HL-60 (cell line): Measurements from ENCODE around the gene PRKCE.

Source experiments
- POLR2AphosphoS5 ChIP-seq: IDR thresholded peaks from 2 replicates; pipeline ENCODE4 v1.6.1; 2012; ENCODE audit warnings: low read depth
- SPI1 ChIP-seq: IDR thresholded peaks from 2 replicates; pipeline ENCODE4 v1.6.1; 2012; ENCODE audit warnings: low read depth, mild to moderate bottlenecking, borderline replicate concordance
- TF ChIP-seq, protein P1 (sequence below): IDR thresholded peaks from one replicate; pipeline ENCODE4 v1.5.1; 2011; ENCODE audit warnings: low read length, control low read depth, inconsistent platforms; ENCODE audit not compliant: insufficient read depth
- TF ChIP-seq, protein P2 (sequence below): IDR thresholded peaks from 2 replicates; pipeline ENCODE4 v1.6.1; 2012; ENCODE audit warnings: low read depth; ENCODE audit not compliant: insufficient replicate concordance

DNA sequence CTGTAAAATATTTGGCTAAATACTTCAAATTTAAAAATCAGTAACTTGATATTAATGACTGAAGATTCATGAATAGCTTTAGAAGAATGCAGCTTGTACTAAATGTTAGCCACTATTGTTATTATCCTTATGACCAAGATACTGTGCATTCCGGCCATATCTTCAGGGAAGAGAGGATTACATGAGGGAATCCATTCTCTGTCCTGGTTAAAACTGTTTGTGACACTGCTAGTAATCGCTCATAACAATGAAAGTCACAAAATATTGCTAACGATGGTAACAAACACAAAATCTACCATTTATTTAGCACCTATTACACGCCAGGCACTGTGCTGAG, 217.7 kb downstream of the PRKCE start:
- TF ChIP-seq, protein P1, sequence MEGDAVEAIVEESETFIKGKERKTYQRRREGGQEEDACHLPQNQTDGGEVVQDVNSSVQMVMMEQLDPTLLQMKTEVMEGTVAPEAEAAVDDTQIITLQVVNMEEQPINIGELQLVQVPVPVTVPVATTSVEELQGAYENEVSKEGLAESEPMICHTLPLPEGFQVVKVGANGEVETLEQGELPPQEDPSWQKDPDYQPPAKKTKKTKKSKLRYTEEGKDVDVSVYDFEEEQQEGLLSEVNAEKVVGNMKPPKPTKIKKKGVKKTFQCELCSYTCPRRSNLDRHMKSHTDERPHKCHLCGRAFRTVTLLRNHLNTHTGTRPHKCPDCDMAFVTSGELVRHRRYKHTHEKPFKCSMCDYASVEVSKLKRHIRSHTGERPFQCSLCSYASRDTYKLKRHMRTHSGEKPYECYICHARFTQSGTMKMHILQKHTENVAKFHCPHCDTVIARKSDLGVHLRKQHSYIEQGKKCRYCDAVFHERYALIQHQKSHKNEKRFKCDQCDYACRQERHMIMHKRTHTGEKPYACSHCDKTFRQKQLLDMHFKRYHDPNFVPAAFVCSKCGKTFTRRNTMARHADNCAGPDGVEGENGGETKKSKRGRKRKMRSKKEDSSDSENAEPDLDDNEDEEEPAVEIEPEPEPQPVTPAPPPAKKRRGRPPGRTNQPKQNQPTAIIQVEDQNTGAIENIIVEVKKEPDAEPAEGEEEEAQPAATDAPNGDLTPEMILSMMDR: no peak
- TF ChIP-seq POLR2AphosphoS5 (no peak), SPI1 (no peak)
- TF ChIP-seq, protein P2, sequence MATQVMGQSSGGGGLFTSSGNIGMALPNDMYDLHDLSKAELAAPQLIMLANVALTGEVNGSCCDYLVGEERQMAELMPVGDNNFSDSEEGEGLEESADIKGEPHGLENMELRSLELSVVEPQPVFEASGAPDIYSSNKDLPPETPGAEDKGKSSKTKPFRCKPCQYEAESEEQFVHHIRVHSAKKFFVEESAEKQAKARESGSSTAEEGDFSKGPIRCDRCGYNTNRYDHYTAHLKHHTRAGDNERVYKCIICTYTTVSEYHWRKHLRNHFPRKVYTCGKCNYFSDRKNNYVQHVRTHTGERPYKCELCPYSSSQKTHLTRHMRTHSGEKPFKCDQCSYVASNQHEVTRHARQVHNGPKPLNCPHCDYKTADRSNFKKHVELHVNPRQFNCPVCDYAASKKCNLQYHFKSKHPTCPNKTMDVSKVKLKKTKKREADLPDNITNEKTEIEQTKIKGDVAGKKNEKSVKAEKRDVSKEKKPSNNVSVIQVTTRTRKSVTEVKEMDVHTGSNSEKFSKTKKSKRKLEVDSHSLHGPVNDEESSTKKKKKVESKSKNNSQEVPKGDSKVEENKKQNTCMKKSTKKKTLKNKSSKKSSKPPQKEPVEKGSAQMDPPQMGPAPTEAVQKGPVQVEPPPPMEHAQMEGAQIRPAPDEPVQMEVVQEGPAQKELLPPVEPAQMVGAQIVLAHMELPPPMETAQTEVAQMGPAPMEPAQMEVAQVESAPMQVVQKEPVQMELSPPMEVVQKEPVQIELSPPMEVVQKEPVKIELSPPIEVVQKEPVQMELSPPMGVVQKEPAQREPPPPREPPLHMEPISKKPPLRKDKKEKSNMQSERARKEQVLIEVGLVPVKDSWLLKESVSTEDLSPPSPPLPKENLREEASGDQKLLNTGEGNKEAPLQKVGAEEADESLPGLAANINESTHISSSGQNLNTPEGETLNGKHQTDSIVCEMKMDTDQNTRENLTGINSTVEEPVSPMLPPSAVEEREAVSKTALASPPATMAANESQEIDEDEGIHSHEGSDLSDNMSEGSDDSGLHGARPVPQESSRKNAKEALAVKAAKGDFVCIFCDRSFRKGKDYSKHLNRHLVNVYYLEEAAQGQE: no peak
